Lower lobe of right lung (tissue), 2 donors: ENCODE data around the gene PLEKHM3. TPM values are rescaled to one million over a fixed set of nuclear protein-coding genes. Genes with fewer than 3 reads are reported as not detected.

Source experiments
- ATAC-seq, 2 donors: fragments of 200-7000 bp; cut with Tn5 transposase; one replicate each; pipeline ENCODE4 v1.9.1; 2020 to 2022; ENCODE audit warnings: mild to moderate bottlenecking in 2 of 2, moderate library complexity in 2 of 2
- DNase-seq: peaks from one replicate; pipeline ENCODE4 v3.0.0-alpha.2; 2020
- H3K27ac ChIP-seq: fragments of 200-600 bp; one replicate; pipeline ENCODE4 v1.8.0; 2022
- H3K27me3 ChIP-seq: fragments of 200-600 bp; one replicate; pipeline ENCODE4 v1.8.0; 2022; ENCODE audit warnings: low read depth
- H3K36me3 ChIP-seq: fragments of 200-600 bp; one replicate; pipeline ENCODE4 v1.8.0; 2022; ENCODE audit warnings: mild to moderate bottlenecking
- H3K4me1 ChIP-seq: fragments of 200-600 bp; one replicate; pipeline ENCODE4 v1.8.0; 2022
- H3K4me3 ChIP-seq: fragments of 200-600 bp; one replicate; pipeline ENCODE4 v1.8.0; 2022; ENCODE audit warnings: mild to moderate bottlenecking
- H3K9me3 ChIP-seq: fragments of 200-600 bp; one replicate; pipeline ENCODE4 v1.8.0; 2022
- intact Hi-C: fragments of 100-400 bp; cut with DNase I; formaldehyde crosslinking; loops from one replicate; pipeline ENCODE4 v1.11.0; 2022
- total RNA-seq: library from RNA; stranded (reverse); fragmentation: NEBNext Ultra II Directional; extraction: Animal tissue kit (Norgen Biotek cat#: 25700); gene quantifications from one replicate; pipeline ENCODE4 v1.2.1, GENCODE V29; 2021
- TF ChIP-seq, protein P1 (sequence below): fragments of 200-600 bp; IDR thresholded peaks from one replicate; pipeline ENCODE4 v1.8.0; 2022; ENCODE audit warnings: antibody characterized with exemption, mild to moderate bottlenecking
- donor health status: DM: no; HTN: yes; CAD: no; lungs with severe emphysema.

PLEKHM3 gene
- total RNA-seq, 1 donor from 2014 or later: 25.8 TPM

- TF ChIP-seq, protein P1, sequence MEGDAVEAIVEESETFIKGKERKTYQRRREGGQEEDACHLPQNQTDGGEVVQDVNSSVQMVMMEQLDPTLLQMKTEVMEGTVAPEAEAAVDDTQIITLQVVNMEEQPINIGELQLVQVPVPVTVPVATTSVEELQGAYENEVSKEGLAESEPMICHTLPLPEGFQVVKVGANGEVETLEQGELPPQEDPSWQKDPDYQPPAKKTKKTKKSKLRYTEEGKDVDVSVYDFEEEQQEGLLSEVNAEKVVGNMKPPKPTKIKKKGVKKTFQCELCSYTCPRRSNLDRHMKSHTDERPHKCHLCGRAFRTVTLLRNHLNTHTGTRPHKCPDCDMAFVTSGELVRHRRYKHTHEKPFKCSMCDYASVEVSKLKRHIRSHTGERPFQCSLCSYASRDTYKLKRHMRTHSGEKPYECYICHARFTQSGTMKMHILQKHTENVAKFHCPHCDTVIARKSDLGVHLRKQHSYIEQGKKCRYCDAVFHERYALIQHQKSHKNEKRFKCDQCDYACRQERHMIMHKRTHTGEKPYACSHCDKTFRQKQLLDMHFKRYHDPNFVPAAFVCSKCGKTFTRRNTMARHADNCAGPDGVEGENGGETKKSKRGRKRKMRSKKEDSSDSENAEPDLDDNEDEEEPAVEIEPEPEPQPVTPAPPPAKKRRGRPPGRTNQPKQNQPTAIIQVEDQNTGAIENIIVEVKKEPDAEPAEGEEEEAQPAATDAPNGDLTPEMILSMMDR: no peak
- DNase-seq (no peak), ATAC-seq (no peak)
- Histone ChIP-seq H3K27ac (no peak overlapping the region), H3K36me3 (no peaks in the 10 kb centered on the region), H3K4me1 (peaks cover 22% of the 10 kb centered on the region), H3K4me3 (no peak overlapping the region), H3K9me3 (no peaks in the 10 kb centered on the region), H3K27me3 (no peaks in the 10 kb centered on the region)
- intact Hi-C loops: loop anchor here (10.0 kb wide), 1 partner anchor 270 kb away; the partner anchor contains the start of gene FZD5
Measured at GRCh38 chr2:208034503-208035140, 9.3 kb upstream of the PLEKHM3 start.

DNA sequence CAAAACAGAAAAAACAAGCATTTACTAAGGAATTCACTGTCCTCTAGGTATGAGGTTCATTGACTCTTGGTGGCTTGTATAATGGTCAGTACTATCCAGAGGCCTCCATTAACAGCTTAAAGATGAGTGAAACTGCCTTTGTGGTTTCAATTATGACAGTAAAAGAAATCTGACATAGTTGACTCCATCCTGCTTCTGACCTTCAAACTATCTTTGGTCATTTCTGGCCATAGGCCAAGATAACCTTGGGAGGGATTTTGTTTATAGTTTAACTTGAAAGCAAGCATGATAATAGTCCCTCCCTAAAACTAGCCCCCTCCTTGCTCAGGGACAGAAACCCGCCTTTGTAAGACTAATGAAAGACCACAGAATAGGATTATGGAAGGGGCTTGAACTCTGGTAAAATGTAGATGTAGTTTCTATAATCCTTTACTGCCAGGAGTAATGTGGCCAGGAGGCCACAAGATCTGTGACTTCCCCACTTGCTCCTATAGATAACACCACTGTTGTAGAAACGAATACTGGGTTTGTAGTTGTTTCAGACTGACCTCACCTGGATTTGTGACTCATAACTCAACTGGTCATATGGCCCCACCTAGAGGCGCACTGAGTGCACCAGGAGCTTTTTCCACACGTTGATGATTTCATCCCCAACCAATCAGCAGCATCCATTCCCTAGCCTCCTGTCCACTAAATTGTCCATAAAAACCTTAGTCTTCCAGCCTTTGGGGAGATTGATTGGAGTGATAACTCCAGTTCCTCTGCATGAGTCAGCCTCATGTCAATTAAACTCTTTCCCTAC lies 8.6 kb upstream of the PLEKHM3 start:
- intact Hi-C loops: loop anchor here (10.0 kb wide), 1 partner anchor 269 kb away; the partner anchor contains the start of gene FZD5
- DNase-seq (peak; percentile 66), ATAC-seq (peak; percentile 86 to 91)
- peaks cover 22% of the 10 kb centered on the region for H3K4me1 ChIP-seq
- no peaks in the 10 kb centered on the region for H3K27me3 ChIP-seq
- no peaks in the 10 kb centered on the region for H3K36me3 ChIP-seq
- H3K4me3 ChIP-seq: no peak overlapping the region
- TF ChIP-seq, protein P1: peak; percentile 57
- H3K27ac ChIP-seq: no peak overlapping the region
- H3K9me3 ChIP-seq: no peaks in the 10 kb centered on the region

- intact Hi-C loops: loop anchor here (10.0 kb wide), 1 partner anchor 267 kb away; the partner anchor contains the start of gene FZD5
- peak; percentile 69 for DNase-seq
- H3K36me3 ChIP-seq: no peaks in the 10 kb centered on the region
- TF ChIP-seq, protein P1: no peak
- no peaks in the 10 kb centered on the region for H3K27me3 ChIP-seq
- ATAC-seq: peak; percentile 86 to 90
- no peak overlapping the region for H3K4me3 ChIP-seq
- peak overlapping the region; percentile 53 for H3K27ac ChIP-seq
- H3K4me1 ChIP-seq: peaks cover 22% of the 10 kb centered on the region
- no peaks in the 10 kb centered on the region for H3K9me3 ChIP-seq
Measured at GRCh38 chr2:208031608-208032019, 6.3 kb upstream of the PLEKHM3 start.

GRCh38 chr2:208025814-208026184 lies 472 bp upstream of the PLEKHM3 start:
- no peaks in the 10 kb centered on the region for H3K27me3 ChIP-seq
- DNase-seq: no peak
- peak overlapping the region; percentile 86 for H3K27ac ChIP-seq
- peaks cover 22% of the 10 kb centered on the region for H3K4me1 ChIP-seq
- peak in 1 of 2 donors; percentile 19 for ATAC-seq
- intact Hi-C loops: no loop called here
- TF ChIP-seq, protein P1: no peak
- H3K4me3 ChIP-seq: peak overlapping the region; percentile 91
- no peaks in the 10 kb centered on the region for H3K9me3 ChIP-seq
- no peaks in the 10 kb centered on the region for H3K36me3 ChIP-seq

GRCh38 chr2:208024091-208024490 lies 1.2 kb downstream of the PLEKHM3 start:
- TF ChIP-seq, protein P1: no peak
- intact Hi-C loops: no loop called here

More at GRCh38 chr2:208024091-208024490, 1.2 kb downstream of the PLEKHM3 start:
- no peaks in the 10 kb centered on the region for H3K36me3 ChIP-seq
- no peak for ATAC-seq
- no peak for DNase-seq
- peaks cover 19% of the 10 kb centered on the region for H3K4me1 ChIP-seq
- H3K27me3 ChIP-seq: no peaks in the 10 kb centered on the region
- H3K9me3 ChIP-seq: no peaks in the 10 kb centered on the region
- no peak overlapping the region for H3K27ac ChIP-seq
- peak overlapping the region; percentile 91 for H3K4me3 ChIP-seq
